GM10847 (cell line): ENCODE measurements around the gene SPDEF.

Experiments used
- POLR2A ChIP-seq: IDR thresholded peaks from 2 replicates; pipeline ENCODE4 v1.6.1; 2011; ENCODE audit not compliant: insufficient read length; ENCODE audit errors: extremely low read depth

Gene SPDEF

DNA sequence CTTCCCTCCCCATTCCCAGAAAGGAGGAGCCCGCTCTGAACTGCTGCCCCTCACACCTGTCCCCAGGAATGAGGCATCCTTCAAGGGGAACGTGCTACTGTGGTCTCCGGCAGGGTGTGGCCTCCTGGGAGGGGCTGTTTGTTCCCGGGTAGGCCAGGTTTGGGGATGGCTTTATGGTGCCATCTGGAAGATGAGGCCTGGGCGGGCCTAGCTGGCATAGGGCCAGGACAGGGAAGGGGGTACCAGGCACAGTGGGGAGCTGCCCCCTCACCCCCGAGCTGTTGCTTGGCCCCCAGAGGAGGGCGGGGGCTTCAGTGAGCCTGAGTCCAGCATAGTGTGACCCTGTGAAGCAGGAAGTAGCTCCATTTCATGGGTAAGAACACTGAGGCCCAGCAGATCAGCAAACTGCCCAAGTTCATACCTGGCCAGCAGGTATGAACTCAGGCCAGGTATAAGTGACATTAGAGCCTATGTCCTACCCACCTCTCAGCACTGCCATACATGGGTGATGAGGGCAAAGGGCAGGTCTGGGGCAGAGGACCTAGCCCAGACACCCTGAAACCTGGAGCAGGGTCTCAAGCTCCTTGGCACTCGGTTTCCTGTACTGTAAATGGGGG lies 17.5 kb upstream of the SPDEF start:
- no peak for TF ChIP-seq POLR2A

DNA sequence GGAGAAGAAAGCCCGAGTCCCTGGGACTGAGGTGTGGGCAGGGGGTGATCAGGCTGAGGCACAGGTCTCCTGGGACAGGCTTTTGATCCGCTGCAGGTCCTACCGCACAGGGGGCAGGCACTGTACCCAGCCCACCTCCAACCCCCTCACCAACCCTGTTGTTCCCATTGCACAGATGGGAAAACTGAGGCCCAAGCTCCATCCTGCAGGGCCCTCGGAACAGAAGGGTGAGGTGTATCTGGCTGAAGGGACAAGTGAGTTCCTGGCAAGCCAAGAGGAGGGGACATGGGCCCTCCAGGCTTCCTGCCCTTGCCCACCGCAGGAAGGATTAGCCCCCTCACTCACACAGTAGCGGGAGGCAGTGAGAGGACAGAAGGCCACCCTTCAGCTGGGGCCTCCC lies 16.5 kb upstream of the SPDEF start:
- no peak for TF ChIP-seq POLR2A

DNA sequence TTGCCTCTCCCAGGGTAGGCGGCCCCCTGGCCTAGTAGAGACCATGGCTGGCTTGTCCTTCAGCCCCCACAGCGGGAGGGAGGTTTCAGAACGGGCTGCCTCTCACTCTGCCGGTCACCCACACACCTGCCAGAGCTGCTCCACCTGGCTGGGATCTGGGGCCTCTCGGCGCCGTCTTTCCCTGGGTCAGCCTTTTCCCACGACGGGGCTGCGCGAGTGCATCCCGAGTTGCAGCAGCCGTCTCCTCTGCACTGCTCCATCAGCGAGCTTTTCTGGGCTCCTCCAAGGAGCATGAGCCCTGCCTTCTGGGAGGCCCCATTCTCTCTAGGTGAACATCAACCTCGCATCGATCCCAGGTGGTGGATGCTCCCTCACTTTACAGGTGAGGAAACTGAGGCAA lies 15.9 kb upstream of the SPDEF start:
- no peak for TF ChIP-seq POLR2A

DNA sequence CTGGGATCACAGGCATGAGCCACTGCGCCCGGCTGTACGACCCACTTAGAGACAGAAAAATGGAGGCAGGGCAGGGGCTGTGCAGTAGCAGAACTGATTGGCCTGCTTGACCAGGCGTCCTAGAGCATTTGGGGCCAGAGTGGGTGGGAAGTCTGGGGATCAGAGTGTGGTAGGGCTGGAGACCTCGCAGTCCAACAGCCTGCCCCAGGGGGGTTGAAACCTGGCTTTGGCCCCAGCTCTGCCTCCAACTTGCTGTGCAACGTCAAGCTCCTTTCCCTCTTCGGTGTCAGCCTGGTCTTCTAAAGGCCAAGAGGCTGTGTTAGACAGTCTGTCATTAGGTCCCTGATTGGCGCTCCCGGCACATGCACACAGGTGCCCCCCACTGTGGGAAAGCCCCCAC lies 15.3 kb upstream of the SPDEF start:
- no peak for TF ChIP-seq POLR2A

DNA sequence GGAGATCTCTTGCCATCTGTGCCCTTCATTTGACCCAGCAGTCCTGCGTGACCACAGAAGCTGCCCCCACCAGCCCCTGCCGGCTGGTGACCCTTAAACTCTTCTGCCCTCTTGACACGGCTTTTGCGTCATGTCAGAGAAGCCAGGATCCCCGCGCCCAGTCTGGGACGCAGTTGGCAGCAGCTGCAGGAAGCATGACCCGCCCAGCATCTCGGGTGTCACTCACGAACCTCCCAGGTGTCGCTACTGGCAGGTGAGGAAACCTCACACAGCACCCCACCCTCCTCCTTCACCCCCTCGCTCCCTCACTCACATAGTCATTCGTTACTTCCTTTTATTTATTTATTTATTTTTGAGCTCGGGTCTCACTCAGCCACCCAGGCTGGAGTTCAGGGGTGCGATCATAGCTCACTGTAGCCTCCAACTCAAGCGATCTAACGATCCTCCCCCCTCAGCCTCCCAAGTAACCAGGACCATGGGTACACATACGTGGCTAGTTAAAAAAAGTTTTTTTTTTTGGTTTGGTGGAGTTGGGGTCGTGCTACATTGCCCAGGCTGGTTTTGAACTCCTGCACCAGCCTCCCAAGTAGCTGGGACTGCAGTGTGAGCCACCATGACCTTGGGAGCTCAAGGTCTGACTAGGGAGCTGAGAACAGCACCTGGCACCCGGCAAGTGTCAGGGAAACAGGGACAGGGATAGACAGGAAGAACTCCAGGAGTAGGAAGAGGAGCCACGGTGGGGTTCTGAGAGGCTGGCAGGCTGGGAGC lies 14.1 kb upstream of the SPDEF start:
- no peak for TF ChIP-seq POLR2A

DNA sequence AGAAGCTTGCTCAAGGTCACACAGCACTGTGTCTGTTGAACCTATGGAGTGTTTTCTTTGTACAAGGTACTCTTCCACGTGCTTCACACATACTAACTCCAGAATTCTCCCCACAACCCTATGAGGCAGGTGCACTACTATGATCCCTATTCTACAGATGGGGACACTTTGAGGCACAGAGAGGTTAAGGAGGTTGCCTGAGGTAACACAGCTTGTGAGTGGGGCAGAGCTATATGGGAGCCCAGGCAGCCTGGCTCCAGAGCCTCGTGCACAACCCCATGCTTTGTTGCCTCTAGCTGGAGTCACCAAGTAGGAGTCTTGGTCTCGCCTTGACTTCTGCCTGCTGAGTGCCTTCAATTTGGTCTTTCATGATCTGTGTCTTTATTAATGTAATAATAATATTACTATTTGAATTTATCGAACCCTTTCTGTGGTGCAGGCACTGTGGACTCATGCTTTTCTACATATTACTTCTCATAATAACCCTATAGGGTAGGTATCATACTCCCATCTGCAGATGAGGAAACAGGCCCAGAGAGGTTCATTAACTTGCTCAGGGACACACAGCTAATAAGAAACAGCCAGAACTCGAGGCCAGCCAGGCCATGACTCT lies 13.3 kb upstream of the SPDEF start:
- no peak for TF ChIP-seq POLR2A

DNA sequence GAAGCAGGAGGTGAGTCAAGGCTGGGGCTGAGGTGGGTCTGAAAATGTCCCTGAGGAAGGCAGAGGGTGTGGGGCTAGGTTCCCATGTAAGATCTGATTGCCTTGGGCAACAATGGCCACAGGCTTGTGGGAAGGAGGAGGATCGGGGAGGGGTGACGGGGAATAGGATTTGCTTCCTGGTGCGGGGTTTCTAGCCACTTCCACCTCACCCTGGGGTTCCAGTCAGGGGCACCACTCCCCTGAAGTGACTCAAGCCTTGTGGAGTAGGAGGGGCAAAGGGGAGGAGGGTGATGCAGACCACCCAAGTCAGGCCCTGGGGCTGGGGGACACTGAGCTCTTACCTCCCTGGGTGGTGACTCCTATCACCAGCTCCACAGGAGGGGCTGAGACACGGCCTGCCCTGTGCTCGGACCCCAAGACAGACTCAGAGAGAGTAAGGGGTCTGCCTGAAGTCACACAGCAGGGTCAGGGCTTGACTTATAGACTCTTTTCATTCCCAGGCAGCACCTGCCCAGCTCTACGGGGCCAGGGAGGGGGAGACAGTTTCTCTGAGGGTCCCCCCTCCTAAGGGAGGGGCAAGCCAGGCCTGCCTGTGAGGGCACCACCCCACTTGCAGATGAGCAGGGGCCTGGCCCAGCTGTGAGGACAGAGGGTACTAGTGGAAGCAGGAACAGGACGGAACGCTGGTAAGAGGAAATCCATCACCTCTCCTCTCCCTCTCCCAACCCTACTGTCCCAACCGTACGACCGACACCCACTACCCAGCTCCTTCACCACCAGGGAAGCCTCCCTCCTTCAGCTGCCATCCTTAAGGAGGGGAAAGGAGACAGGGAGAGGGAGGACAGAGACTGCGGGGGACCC lies 12.4 kb upstream of the SPDEF start:
- TF ChIP-seq POLR2A: no peak

DNA sequence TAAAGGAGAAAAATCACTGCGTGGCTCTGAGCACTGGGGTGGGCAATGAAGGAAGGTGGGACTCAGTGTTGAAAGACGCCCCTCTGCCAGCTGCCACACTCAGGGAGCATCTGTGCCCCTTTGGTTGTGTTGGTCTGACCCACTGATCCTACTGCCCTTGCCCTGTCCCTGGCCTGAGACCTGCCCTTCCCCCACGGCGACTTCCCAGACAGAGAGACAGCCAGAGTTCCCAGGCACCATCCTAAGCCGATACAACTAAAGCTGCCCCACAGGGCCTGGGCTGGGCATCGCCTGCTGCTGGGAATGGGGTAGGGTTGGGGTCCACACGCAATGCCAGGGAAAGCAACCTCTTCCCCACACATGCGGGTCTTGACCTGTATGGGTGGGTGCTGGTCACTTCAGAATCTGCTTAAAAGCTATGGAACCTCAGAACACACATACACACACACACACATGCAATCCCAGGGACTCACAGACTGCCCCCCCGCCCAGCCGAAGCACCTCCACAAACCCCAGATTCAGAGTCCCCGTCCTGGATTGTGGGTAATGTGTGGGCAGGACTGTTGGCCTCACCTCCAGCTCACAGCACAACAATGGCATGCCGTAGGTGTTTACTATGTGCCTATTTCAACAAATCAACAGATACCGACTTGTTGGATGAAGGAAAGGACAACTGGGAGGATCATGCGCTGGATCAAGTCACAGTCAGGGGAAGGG lies 10.9 kb upstream of the SPDEF start:
- TF ChIP-seq POLR2A: no peak

DNA sequence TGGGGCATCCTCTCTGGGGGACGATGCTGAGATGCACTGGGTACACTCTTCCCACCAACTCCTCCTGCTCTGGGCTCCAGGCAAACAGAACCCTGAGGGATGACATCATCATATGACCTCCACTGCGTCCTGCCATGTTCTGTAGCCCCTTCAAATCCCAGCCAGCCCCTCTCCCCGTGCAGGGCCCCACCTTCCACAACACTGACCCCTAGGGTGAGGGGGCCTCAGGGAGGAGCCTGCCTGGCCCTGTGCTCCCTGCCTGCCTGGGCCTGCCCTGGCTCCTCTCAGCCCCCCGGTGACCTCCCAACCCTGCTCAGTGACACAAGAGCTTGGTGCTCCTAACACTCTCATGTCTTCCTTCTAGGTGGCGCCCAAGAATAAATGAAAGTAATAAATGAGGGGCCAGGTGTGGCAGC lies 9.6 kb upstream of the SPDEF start:
- no peak for TF ChIP-seq POLR2A

DNA sequence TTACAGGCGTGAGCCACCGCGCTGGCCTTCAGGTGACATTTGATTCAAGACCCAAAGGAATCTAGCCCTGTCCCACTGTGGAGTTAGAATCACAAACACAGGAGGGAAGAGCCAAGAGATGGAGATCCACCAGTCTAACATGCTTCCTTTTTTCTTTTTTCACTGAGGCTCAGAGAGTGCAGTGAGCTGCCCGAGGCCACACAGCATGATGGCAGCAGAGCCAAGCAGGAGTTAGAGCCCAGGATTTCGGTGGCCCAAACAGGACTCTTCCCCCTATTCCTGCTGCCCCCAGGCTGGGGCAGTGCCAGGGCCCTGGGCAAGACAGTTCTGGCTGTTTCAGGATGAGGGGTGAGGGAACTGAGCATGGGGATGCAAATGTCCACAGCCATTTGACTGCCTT lies 8.1 kb upstream of the SPDEF start:
- TF ChIP-seq POLR2A: no peak

DNA sequence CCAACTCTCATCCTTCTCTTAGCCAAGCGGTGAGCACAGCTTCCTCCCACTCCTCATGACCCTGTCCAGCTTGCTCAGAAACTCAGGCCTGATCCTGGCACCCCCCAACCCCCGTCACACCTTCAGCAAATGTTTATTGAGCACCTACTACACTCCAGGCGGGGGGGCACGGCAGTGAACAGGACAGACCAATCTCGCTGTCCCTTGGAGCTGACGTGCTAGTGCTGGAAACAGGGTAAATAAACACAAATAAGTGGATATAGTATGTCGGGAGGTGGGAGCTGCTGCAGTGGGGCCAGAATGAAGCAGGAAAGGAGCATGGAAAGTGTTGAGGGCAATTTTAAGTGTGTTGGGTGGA lies 7.4 kb upstream of the SPDEF start:
- TF ChIP-seq POLR2A: no peak

DNA sequence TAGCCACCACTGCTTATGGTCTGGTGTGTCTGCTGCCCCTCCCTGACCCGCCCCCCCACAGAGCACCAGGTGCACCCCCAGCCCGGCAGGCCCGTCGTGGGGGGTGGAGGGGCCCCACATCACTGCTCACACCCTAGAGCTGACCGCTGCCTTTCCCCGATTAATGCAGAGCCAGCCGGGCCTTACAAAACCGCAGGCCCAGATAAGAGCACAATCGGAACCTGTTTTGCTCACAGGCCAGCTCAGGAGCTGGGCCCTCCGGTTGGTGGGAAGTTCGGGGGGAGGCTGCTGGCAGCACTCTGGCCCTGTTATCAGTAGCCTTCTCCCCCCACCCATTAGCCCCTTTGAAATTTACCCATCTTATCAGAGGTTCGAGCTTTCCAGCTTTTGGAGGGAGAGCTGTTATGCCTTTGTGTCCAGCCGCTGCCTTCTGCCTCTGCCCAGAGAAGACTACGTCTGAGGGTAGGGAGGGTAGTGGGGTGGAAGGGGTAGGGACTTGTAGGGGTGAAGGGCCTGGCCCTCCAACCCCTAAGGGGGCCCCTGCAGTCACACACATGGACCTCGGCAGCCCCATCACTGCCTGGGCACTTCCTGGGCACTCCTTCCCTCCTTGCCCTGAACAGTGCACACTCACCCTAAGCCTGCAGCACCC lies 6.9 kb upstream of the SPDEF start:
- no peak for TF ChIP-seq POLR2A

DNA sequence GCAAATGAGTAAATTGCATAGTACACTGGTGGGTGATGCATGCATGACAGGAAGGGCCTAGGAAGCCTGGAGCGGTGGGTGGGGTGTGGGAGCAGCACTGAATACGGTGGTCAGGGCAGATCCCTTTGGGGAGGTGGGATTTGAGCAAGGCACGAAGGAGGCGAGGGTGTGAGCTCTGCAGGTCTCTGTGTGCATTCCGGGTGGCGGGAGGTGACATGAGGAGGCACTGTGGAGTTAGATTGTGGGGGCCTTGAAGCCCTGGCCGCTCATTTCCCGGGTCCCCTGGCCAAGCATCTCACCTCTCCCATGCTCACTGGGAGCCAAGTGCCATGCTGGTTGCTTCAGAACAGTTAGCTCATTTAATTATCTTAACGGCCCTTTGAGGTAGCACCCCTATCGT lies 6.2 kb upstream of the SPDEF start:
- no peak for TF ChIP-seq POLR2A

DNA sequence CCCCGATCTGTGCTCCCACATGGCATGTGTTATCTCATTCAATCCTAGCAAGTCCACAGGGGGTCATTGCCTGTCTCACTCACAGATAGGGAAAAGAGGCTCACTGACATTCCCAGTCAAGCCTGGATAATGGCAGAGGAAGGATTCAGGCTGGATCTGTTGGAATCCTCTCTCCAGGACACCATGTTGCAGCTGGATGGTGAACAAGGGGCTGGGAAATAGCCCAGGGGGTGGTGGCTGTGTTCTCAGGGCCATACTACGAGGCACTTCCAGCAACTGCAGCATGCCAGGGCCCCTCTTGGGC lies 5.0 kb upstream of the SPDEF start:
- TF ChIP-seq POLR2A: no peak
